T-helper 1 cell (primary cell): ENCODE results near the gene TMEM87B.

Experiments
- DNase-seq, 5 donors: peaks; one replicate each; pipeline ENCODE4 v3.0.0-alpha.2; 2012 to 2020

Gene TMEM87B

GRCh38 chr2:112151701-112152440, 96.8 kb downstream of the TMEM87B start:
- no peak for DNase-seq

GRCh38 chr2:112152476-112153178, 97.6 kb downstream of the TMEM87B start:
- DNase-seq, result no peak

- DNase-seq, result no peak
These were observed 98.1 kb downstream of the TMEM87B start for GRCh38 chr2:112153179-112153490.

- no peak for DNase-seq
These were observed 98.4 kb downstream of the TMEM87B start for GRCh38 chr2:112153501-112153900.

DNA sequence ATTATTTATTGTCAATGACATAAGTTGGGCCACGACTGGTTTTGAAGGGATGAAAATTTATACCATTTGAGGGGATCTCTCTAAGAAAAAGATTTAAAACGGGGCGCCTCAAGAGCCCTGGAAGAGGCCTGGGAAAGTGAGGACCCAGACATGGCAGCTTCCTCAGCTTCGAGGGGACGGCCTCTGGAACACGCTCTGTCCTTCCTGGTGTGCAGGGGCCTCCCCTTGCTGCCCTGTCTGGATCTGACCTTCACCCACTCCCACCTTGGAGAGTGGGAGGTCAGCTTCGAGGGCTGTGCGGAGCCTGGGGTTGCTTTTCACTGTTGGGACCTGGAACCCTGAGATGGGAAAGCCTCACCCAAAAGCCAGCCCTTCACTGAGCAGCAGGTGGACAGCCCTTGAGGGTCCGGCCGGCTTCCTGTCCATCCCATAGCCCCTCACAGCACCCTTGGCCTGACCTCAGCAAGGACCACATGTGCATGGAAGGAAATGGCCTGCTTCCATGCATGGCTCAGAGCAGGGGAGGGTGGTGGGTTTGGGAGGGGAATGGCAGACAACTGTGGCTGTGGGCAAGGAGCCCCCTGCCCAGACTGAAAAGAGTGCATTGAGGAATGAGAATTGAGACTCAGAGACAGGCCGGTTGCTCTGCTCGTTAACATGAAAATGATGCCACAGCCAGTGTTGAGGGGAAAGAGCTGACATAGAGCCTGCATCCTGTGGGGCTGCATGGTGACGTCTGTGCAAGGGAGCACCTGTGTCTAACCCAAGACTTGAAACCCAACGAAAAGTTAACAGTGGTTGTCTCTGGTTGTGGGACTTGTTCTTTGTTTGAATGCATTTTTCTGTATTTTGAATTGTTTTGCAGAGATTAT, 99.4 kb downstream of the TMEM87B start:
- DNase-seq, result peak in 3 of 5 donors; percentile 25 to 74 (median 25)

DNA sequence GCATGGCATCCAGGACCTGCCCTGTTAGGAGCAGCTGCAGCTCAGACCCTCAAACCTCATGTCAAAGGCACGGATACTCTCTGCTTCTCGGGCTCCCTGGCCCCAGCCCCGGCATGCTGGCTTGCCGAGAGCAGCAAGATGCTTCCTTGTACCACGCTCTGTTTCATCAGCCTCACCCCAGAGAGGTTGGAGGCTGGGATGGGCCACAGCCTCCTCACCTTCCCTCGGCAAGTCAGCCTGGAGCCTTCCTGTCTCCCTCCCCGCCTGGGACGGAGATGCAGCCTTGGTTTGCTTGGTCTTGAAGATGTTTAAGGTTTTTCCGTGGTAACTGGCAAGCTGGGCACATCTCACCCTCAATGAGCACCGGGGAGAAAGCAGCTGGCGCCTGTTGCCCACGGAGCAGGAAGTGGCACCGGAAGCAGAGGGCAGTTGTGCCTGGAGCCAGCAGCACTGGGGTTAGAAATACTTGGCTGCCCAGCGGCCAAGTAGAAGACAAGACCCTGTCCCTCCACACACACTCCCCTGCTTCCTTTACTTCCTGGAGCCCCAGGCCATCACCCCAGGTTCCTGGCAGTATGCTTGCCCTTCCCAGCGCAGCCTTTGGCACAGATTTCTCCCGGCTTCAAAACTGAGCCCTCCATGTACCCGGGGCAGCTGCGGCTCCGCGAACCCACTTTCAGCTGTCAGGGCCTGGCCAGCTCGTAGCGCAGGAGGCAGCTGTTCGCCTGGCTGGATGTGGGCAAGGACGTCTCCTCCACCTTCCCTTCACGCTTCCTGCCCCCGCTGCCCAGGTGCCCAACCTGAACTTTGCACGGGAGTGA, 100.5 kb downstream of the TMEM87B start:
- peak in 3 of 5 donors; percentile 9 to 79 (median 23) for DNase-seq

GRCh38 chr2:112156152-112156986, 101.3 kb downstream of the TMEM87B start:
- DNase-seq, result peak in 2 of 5 donors; percentile 18 to 45

- DNase-seq, result no peak
These were observed 102.4 kb downstream of the TMEM87B start for GRCh38 chr2:112157472-112157871.

DNA sequence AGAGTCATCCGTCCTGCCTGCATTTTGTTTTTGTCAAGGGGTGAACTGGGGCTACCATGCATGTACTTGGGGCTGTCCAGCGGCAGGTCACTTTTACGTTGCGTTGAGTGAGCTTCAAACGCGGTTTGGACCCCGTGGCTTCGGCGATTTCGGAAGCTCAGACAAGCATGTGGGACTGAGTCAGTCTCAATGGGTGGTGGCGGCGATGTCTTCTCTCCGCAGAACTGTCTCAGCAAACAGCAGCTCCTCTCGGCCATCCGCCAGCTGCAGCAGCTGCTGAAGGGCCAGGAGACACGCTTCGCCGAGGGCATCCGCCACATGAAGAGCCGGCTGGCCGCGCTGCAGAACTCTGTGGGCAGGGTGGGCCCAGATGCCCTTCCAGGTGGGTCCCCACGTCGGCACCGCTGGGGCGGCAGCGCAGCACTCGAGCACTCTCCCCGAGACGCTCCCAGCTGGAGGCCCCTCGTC, 104.4 kb downstream of the TMEM87B start:
- DNase-seq, result no peak

DNA sequence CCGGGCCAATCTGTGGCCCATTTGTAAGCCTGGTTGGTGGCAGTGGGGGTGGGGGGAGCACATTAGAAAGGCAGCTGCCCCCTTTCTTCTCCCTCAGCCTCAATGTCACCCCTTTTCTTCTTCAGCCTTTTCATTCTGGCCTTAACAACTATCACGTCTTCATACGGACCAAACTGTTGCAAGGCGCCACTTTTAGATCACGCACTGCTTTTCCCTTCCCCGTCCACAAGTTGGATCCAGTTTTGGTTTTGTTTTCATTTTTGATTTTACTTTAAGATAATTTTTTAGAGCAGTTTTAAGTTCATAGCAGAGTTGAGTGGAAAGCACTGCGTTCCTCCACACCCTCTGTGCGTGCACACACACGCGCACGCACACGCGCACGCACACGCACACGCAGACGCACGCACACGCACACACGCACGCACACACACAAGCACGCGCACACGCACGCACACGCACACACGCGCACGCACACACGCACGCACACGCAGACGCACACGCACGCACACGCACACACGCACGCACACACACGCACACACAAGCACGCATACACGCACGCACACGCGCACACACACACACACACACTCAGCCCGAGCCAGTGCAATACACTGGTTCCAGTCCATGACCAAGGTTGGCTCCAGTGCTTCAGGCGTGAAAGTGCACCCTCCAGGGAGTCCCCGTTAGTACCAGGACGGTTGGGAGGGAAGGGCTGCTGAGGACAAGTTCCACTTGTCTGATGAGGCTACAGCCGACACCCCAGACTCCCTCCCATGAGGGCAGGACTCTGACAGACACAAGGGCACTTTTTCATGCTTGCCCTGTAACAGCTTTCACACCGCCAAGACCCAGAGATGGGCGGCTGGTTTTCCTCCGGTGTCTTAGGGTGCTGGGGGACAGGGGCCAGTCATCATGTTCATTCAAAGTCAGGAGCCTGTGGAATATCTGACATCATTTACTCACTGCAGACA, 105.5 kb downstream of the TMEM87B start:
- no peak for DNase-seq

GRCh38 chr2:112161431-112162145, 106.5 kb downstream of the TMEM87B start:
- no peak for DNase-seq

DNA sequence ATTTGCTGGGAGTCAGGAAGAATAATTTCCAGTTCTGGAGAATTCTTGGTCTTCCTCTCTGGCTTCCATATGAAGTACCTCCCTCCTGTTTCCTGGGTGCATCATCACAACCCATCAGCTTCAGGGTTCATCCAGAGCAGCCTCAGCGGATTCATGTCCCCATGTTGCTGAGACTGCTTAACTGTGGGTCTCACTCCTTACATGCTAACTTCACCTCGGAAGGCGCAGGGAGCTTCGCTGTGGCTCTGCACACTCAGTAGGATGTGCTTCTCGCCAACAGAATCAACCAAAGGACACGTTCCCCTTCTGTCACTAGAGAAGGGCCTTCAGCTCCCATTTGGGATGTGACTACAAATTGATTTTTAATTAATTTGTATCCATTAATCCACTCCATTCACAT, 107.3 kb downstream of the TMEM87B start:
- no peak for DNase-seq

DNA sequence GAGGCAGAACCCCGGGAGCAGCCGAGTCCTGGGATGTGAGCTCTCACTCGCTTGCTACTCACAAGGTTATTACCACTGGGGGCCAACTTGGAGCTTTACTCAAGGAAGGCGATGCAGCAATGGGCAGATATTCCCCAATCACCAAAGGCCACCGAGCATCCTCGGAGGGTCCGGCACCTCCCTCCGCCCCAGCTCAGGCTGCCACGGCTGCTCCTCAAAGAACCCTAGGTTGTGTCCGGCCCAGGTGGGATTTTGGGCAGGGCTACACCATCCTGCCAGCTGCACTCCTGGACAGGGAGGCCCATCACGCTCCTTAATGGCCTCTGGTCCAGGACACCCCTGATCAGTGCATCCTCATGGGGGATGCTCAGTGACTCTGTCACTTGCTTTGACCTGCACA, 107.9 kb downstream of the TMEM87B start:
- no peak for DNase-seq

DNA sequence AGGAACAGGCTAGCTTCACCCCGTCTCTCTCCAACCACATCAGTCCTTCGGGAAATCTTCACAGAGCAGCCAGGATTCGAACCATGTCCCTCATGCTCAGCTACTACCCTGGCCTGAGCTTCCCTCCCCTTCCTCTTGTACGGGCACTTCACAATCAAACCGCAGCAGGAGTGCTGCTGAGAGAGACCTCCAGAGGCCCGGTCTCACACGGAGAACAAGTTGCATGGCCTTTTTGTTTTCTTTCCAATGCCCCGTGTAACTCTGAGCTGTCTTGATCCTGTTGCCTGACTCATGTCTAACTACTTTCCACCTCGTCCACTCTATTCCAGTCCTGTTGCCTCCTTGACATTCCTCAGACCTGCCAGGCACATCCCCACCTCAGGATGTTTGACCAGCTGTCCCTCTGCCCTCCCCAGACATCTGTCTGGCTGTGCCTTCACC, 108.5 kb downstream of the TMEM87B start:
- DNase-seq, result no peak

DNA sequence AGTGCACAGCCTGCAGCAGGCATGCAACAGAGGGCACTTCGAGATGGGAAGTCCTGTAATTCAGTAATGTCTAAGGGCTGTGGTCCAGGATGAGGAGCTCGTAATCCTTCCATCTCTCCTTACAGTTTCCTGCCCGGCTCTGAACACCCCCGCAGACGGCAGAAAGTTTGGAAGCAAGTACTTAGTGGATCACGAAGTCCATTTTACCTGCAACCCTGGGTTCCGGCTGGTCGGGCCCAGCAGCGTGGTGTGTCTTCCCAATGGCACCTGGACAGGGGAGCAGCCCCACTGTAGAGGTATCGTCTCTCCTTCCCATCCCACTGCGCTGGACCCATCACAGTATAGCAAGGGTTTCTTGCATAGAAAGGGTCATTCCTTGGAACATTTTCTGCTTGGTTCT, 109.8 kb downstream of the TMEM87B start:
- no peak for DNase-seq

GRCh38 chr2:112165296-112165695, 110.2 kb downstream of the TMEM87B start:
- DNase-seq, result no peak

GRCh38 chr2:112166806-112167499, 111.9 kb downstream of the TMEM87B start:
- no peak for DNase-seq

DNA sequence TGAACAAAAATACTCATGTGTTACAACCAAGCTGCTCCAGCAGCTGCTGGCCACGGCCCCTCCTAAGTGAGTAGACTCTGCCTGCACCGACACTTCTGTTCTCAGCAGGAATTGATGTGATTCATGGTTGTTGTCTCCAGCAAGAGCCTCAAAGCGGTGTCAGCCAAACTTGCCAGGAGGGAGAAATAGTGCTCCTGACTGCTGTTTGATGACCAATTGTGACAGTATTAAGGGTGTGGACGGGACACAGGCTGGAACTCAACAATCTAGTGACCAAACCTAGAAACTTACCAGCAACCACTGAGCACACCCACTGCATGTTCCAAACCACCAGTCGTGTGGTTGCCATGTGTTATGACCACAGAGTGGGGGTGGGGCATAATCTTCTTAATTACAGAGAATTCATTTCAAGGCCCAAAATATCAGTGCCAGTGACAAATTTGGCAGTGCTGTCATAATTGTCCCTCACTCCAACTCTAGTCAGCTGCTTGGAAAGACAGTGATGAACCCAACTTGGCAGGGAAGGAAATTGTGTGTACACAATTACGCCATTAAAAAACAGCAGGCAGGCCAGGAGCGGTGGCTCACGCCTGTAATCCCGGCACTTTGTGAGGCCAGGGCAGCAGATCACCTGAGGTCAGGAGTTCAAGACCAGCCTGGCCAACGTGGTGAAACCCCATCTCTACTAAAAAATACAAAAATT, 113.5 kb downstream of the TMEM87B start:
- DNase-seq, result no peak
